K562 (cell line): ENCODE measurements around the gene PMVK. TPM values are rescaled to one million over a fixed set of nuclear protein-coding genes. Genes with fewer than 3 reads are reported as not detected.

ENCODE experiments used
- CREM ChIP-seq: IDR thresholded peaks from 2 replicates; pipeline ENCODE4 v1.6.1; 2014; ENCODE audit warnings: antibody characterized with exemption, low read depth
- MGA ChIP-seq: fragments of 450-650 bp; IDR thresholded peaks from 2 replicates; pipeline ENCODE4 v1.6.1; 2016; ENCODE audit warnings: mild to moderate bottlenecking, moderate library complexity
- NR4A1 ChIP-seq, 2 experiments: fragments of 250-450 bp in 1 of 2; fragments of 450-650 bp in 1 of 2; sonication (Bioruptor Pico) in 1 of 2; IDR thresholded peaks; 2 replicates each; pipeline versions ENCODE4 v1.4.0 to v1.6.1; 2016 to 2020; ENCODE audit warnings: mild to moderate bottlenecking in 2 of 2, missing compliant biosample characterization in 1 of 2, missing genetic modification characterization in 1 of 2, moderate library complexity in 1 of 2
- RREB1 ChIP-seq: fragments of 250-450 bp; sonication (Bioruptor Pico); IDR thresholded peaks from 2 replicates; pipeline ENCODE4 v1.4.0; 2020
- SMARCB1 ChIP-seq: IDR thresholded peaks from 2 replicates; pipeline ENCODE4 v1.6.1; 2011; ENCODE audit warnings: improper control_type of control experiment, low read depth; ENCODE audit not compliant: insufficient read length
- polyA plus RNA-seq, 8 experiments: library from polyadenylated mRNA; depleted of rRNA in 4 of 8; stranded (reverse) in 5 of 8; unstranded in 3 of 8; fragments of >200 nt; fragmentation: Nextera tagmentation in 2 of 8; fragmentation: Illumina TruSeq in 1 of 8; extraction: Ambion mirVana in 2 of 8; extraction: Trizol in 1 of 8; gene quantifications; 2 replicates each; pipeline versions ENCODE4 v1.2.1 to v1.2.3, GENCODE V29; 2011 to 2014; ENCODE audit warnings: inconsistent platforms in 1 of 8, missing spikeins in 1 of 8
- total RNA-seq, 7 experiments: library from RNA; depleted of rRNA in 6 of 7; stranded (reverse); fragments of >200 nt in 6 of 7; fragmentation: Illumina TruSeq in 2 of 7; extraction: Trizol in 2 of 7; gene quantifications; 2 replicates each; pipeline versions ENCODE4 v1.2.1 to v1.2.3, GENCODE V29; 2011 to 2021; ENCODE audit warnings: low replicate concordance in 1 of 7
- TF ChIP-seq, protein P1 (sequence below), 2 experiments: fragments of 450-650 bp in 1 of 2; sonication (generic) in 1 of 2; formaldehyde crosslinking; conservative IDR thresholded peaks; 2 replicates each; pipeline versions ENCODE4 v1.4.0 to v1.8.1; 2020 to 2022; ENCODE audit warnings: mild to moderate bottlenecking in 1 of 2, missing genetic modification reagents in 1 of 2

PMVK gene
- total and polyA plus RNA-seq, 9 of the 15 experiments (the other 6 are each of a cell fraction or from before 2014, with no cell fraction given) = 1.1 to 15.3 (median 6.3) TPM

DNA sequence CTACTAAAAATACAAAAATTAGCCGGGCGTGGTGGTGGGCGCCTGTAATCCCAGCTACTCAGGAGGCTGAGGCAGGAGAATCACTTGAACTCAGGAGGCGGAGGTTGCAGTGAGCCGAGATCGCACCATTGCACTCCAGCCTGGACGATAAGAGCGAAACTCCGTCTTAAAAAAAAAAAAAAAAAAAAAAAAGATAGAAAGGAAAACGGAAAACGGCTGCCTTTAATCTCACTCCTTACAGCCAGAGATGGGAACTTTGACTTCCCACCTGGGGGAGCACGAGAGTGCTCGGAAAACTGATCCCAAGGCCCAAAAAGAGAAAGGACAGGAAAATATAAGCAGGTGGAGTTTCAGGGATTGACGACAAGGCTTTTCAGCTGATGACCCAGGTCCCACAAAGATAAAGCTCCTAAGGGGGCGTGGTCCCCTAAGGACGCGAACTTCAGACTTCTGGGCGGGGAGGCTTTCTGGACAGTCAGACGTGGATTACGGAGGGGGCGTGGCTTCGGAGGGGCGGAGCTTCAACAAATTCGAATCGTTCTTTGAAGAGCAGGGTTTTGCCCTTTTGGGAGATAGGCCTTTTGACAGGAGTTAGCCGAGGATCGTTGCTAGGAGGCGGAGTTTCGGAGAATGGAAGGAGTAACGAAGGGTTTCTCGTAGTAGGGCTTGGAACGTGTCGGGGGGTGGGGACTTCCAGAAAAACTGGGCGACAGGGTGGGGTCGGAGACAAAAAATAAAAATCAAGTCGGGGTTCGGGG, 37.0 kb upstream of the PMVK start (continued):
- no peak for TF ChIP-seq RREB1 (CRISPR knock-in tag)
- TF ChIP-seq, protein P1, sequence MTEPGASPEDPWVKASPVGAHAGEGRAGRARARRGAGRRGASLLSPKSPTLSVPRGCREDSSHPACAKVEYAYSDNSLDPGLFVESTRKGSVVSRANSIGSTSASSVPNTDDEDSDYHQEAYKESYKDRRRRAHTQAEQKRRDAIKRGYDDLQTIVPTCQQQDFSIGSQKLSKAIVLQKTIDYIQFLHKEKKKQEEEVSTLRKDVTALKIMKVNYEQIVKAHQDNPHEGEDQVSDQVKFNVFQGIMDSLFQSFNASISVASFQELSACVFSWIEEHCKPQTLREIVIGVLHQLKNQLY (CRISPR knock-in tag; conservative IDR thresholded peaks at IDR 0.05) = no peak
- TF ChIP-seq MGA = no peak
- peak; percentile 83 for TF ChIP-seq CREM
- no peak for TF ChIP-seq NR4A1 (CRISPR knock-in tag; IDR thresholded peaks at IDR 0.05)
- no peak for TF ChIP-seq NR4A1 (tag; IDR thresholded peaks at IDR 0.05)
- no peak for TF ChIP-seq SMARCB1
